GM13976 (cell line): ENCODE data around the gene SH3BP2.
"Not testable (repeated sequence)": the region's sequence is repeated elsewhere in the genome, so short reads cannot be mapped to it uniquely, and the experiment has no call there.

Experiments used
- DNase-seq: peaks from one replicate; pipeline ENCODE4 v3.0.0; 2012; ENCODE audit warnings: low spot score
- in situ Hi-C: fragments of 300-500 bp; cut with MboI; formaldehyde crosslinking; loops from one replicate; pipeline ENCODE4 v1.12.0; 2022; ENCODE audit warnings: low sequenced_read_pairs, mixed read lengths, inconsistent platforms; ENCODE audit not compliant: unreplicated experiment
- TF ChIP-seq, protein P1 (sequence below): IDR thresholded peaks from 2 replicates; pipeline ENCODE4 v1.5.1; 2012; ENCODE audit warnings: borderline replicate concordance, mild to moderate bottlenecking; ENCODE audit not compliant: insufficient read depth; ENCODE audit errors: extremely low read depth, missing control alignments, control extremely low read depth

The SH3BP2 gene

DNA sequence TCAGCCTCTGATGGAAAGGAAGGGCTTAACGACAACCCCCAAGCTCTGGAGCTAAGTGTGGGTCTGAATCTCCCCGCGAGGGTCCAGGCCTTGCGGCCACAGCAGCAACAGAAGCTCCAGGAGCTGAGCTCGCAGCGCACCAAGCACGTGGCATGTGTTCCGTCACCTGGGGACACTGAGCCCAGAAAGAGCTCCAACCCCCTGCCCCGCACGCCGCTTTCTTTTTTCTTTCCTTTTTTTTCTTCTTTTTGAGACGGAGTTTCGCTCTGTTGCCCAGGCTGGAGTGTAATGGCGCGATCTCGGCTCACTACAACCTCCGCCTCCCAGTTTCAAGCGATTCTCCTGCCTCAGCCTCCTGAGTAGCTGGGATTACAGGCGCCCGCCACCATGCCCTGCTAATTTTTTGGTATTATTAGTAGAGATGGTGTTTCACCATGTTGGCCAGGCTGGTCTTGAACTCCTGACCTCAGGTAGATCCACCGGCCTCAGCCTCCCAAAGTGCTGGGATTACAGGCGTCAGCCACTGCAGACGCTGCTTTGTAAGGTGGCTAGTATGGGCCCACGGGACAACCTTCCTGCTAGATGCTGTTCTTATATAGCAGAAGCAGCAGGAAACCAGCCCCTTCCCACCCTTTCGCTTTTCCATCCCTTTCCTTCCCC, 36.1 kb upstream of the SH3BP2 start:
- no peak for DNase-seq
- in situ Hi-C loops: no loop called here
- TF ChIP-seq, protein P1, sequence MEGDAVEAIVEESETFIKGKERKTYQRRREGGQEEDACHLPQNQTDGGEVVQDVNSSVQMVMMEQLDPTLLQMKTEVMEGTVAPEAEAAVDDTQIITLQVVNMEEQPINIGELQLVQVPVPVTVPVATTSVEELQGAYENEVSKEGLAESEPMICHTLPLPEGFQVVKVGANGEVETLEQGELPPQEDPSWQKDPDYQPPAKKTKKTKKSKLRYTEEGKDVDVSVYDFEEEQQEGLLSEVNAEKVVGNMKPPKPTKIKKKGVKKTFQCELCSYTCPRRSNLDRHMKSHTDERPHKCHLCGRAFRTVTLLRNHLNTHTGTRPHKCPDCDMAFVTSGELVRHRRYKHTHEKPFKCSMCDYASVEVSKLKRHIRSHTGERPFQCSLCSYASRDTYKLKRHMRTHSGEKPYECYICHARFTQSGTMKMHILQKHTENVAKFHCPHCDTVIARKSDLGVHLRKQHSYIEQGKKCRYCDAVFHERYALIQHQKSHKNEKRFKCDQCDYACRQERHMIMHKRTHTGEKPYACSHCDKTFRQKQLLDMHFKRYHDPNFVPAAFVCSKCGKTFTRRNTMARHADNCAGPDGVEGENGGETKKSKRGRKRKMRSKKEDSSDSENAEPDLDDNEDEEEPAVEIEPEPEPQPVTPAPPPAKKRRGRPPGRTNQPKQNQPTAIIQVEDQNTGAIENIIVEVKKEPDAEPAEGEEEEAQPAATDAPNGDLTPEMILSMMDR: no peak

DNA sequence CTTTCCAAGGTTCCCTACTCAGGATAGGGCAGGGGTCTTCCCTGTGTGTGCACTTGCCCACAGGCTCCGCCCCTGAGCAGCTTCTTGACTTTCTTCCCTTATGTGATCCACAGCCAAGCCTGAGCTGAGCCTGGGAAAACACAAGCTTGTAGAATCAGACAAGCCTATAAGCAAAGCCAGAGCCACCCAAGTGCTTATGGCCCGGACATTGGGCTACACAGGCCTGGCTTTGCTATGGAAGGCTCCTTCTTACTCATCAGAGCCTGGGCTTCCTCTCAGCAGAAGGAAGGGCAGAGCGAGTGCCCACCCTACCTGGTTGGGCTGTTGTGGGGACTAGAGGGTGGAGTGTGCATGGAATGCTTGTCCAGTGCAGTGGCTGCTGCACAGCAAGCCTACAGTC, 35.5 kb upstream of the SH3BP2 start:
- in situ Hi-C loops: no loop called here
- TF ChIP-seq, protein P1: no peak
- no peak for DNase-seq

DNA sequence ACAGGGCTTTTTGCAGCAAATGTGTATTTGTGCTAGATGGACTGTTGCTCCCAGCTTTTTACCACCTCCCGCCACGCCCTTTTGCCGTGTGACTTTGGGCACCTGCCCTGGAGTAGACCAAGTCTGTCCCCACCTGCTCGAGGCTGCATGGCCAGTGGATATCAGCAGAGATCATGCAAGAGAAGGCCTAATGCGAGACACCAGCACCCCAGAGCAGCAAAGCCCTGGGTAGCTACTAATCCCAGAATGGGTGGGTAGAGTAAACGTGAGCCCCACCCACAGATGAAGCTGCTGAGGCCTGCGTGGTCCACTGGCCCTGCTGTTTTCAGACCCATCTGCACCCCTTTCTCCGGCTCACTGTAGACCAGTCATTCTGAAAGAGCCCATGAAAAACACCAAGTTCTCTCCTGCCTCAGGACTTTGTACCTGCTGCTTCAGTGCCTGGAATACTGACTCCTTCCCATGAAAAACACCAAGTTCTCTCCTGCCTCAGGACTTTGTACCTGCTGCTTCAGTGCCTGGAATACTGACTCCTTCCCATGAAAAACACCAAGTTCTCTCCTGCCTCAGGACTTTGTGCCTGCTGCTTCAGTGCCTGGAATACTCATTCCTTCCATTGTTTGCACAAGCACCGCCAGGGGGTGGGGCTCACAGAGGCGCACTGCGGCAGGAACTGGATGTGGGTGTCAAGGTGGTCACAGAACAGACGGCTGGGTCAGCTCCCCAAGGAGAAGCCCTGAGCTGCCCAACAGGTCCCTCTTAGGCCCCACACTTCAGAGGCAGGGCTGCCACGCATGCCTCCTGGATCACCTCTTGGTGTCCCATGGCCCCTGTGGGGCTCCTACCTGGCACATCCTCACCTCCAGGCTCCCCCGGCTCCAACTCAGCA, 31.6 kb upstream of the SH3BP2 start:
- in situ Hi-C loops: no loop called here
- TF ChIP-seq, protein P1: no peak
- peak; percentile 11 for DNase-seq

DNA sequence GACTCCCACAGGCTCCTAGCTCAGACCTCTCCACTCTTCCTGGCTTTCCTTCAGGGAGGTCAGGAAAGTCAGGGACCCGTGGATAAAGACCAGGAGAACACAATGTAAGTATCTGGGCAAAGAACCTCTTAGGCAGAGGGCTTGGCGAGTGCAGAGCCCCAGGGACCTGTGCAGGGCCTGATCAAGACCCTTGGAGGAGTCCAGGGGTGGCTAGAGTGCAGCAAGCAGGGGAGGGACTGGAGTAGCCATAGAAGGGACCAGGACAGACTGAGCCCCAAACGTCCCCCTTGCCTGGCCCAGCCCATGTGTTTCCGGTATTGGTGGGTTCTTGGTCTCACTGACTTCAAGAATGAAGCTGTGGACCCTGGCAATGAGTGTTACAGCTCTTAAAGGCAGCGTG, 30.8 kb upstream of the SH3BP2 start:
- in situ Hi-C loops: no loop called here
- TF ChIP-seq, protein P1: no peak
- no peak for DNase-seq

DNA sequence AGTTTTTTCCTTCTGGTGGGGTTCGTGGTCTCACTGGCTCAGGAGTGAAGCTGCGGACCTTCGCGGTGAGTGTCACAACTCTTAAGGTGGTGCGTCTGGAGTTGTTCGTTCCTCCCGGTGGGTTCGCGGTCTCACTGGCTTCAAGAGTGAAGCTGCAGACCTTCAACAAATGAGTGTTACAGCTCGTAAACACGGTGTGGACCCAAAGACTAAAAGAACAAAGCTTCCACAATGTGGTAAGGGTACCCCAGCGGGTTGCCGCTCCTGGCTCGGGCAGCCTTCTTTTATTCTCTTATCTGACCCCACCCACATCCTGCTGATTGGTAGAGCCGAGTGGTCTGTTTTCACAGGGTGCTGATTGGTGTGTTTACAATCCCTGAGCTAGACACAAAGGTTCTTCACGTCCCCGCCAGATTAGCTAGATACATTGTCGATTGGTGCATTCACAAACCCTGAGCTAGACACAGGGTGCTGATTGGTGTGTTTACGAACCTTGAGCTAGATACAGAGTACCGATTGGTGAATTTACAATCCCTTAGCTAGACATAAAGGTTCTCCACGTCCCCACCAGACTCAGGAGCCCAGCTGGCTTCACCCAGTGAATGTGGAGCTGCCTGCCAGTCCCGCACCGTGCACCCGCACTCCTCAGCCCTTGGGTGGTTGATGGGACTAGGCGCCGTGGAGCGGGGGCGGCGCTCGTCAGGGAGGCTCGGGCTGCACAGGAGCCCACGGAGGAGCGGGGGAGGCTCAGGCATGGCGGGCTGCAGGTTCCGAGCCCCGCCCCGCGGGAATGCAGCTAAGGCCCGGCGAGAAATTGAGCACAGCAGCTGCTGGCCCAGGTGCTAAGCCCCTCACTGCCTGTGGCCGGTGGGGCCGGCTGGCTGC, 30.2 kb upstream of the SH3BP2 start:
- DNase-seq, in situ Hi-C loops: not testable (repeated sequence)

DNA sequence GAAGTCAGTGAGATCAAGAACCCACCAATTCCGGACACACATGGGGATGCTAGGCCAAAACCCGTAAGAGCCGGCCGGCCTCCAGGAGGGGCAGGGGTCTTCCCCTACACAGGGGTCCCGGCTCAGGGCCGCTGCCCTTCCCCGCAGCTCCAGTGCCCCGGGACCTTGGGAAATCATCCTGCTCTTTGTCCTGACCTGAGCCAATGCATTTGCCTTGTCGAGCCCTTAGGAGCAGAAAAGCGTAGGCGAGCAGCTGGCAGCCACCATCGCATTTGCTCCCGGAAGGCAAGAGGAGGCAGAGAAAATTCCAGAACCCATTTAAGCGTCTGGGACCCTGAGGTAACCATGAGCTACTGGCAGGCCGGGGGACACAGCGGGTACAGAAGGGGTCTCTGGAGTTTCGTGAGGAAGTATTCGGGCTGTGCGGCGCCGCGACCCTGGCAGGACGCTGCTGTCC, 29.3 kb upstream of the SH3BP2 start:
- DNase-seq: peak; percentile 18
- TF ChIP-seq, protein P1: no peak
- in situ Hi-C loops: no loop called here
